Common myeloid progenitor, CD34-positive (primary cell): ENCODE results near the gene AOC2.

ENCODE experiments used
- CTCF ChIA-PET: fragments of 350-600 bp; sonication (Branson Sonifier 250); formaldehyde crosslinking; loops from one replicate; lab custom pipeline; 2021; ENCODE audit warnings: antibody characterized with exemption; lab: Charles Lee
- POLR2A ChIA-PET: fragments of 350-600 bp; sonication (Branson Sonifier 250); formaldehyde crosslinking; loops from one replicate; lab custom pipeline; 2021; ENCODE audit warnings: antibody characterized with exemption; lab: Charles Lee
- DNase-seq, 3 donors: peaks; one replicate each; pipeline versions ENCODE4 v3.0.0 to v3.0.0-alpha.2; 2013
- H3K27ac ChIP-seq, 2 experiments: 1 replicate in 1 of 2; 2 replicates in 1 of 2; pipeline ENCODE4 v1.7.0; 2013; ENCODE audit warnings: inconsistent platforms in 2 of 2, low read length in 2 of 2, mild to moderate bottlenecking in 2 of 2, low read depth in 1 of 2, moderate library complexity in 1 of 2; ENCODE audit not compliant: severe bottlenecking in 2 of 2, insufficient read depth in 1 of 2, poor library complexity in 1 of 2
- H3K27me3 ChIP-seq, 5 experiments: replicated peaks in 2 of 5; 1 replicate in 3 of 5; 2 replicates in 2 of 5; pipeline versions ENCODE4 v1.6.1 to v1.7.0; 2013; ENCODE audit warnings: low read length in 4 of 5, mild to moderate bottlenecking in 2 of 5, moderate library complexity in 2 of 5, inconsistent platforms in 1 of 5; ENCODE audit not compliant: insufficient read depth in 5 of 5, control insufficient read depth in 4 of 5
- H3K36me3 ChIP-seq, 4 experiments: 1 replicate in 2 of 4; 2 replicates in 2 of 4; pipeline versions ENCODE4 v1.6.1 to v1.7.0; 2013; ENCODE audit warnings: low read length in 3 of 4, control low read depth in 1 of 4, mild to moderate bottlenecking in 1 of 4; ENCODE audit not compliant: control insufficient read depth in 4 of 4, insufficient read depth in 4 of 4
- H3K4me1 ChIP-seq, 4 experiments: 1 replicate in 3 of 4; 2 replicates in 1 of 4; pipeline versions ENCODE4 v1.6.1 to v1.7.1; 2013; ENCODE audit warnings: low read length in 3 of 4, mild to moderate bottlenecking in 3 of 4, control low read depth in 1 of 4, inconsistent platforms in 1 of 4, moderate library complexity in 1 of 4; ENCODE audit not compliant: control insufficient read depth in 4 of 4, insufficient read depth in 4 of 4; ENCODE audit errors: control extremely low read depth in 1 of 4
- H3K4me3 ChIP-seq, 7 experiments: 1 replicate in 4 of 7; 2 replicates in 3 of 7; pipeline versions ENCODE4 v1.5.1 to v1.7.0; 2013; ENCODE audit warnings: mild to moderate bottlenecking in 7 of 7, low read length in 6 of 7, moderate library complexity in 6 of 7, inconsistent platforms in 2 of 7, low read depth in 2 of 7, control low read depth in 1 of 7; ENCODE audit not compliant: insufficient read depth in 4 of 7, control insufficient read depth in 1 of 7; ENCODE audit errors: extremely low read depth in 1 of 7
- H3K9me3 ChIP-seq, 5 experiments: 1 replicate in 4 of 5; 2 replicates in 1 of 5; pipeline versions ENCODE4 v1.6.1 to v1.7.1; 2013; ENCODE audit warnings: low read length in 4 of 5, mild to moderate bottlenecking in 2 of 5, inconsistent platforms in 1 of 5, low read depth in 1 of 5, moderate library complexity in 1 of 5; ENCODE audit not compliant: control insufficient read depth in 4 of 5, insufficient read depth in 2 of 5; ENCODE audit errors: control extremely low read depth in 1 of 5
- WGBS: methylation state at CpG from one replicate; pipeline ENCODE4 v1.1.5; 2013; ENCODE audit not compliant: insufficient coverage; 5-methylcytosine and 5-hydroxymethylcytosine counted together

The AOC2 gene

GRCh38 chr17:42814633-42815399, 29.6 kb upstream of the AOC2 start:
- POLR2A ChIA-PET: interaction anchor here (1.5 kb wide), 1 partner anchor 12 kb away, joined by 3 read pairs; no protein-coding TSS in a partner anchor
- 92% methylated on average over 8 of the region's 8 CpGs for WGBS
- no peak overlapping the region for H3K4me3 ChIP-seq
- H3K27ac ChIP-seq: no peak overlapping the region
- DNase-seq: no peak
- H3K4me1 ChIP-seq: no peaks in the 10 kb centered on the region
- peaks cover 34 to 82% (median 64%) of the 10 kb centered on the region in 4 experiments for H3K36me3 ChIP-seq
- H3K9me3 ChIP-seq: no peaks in the 10 kb centered on the region
- no peaks in the 10 kb centered on the region for H3K27me3 ChIP-seq
- CTCF ChIA-PET: interaction anchor here (0.6 to 1.2 kb wide), 4 partner anchors 10 to 686 kb away, joined by 3 to 5 read pairs (median 3); partner anchors contain the start of gene BECN1

DNA sequence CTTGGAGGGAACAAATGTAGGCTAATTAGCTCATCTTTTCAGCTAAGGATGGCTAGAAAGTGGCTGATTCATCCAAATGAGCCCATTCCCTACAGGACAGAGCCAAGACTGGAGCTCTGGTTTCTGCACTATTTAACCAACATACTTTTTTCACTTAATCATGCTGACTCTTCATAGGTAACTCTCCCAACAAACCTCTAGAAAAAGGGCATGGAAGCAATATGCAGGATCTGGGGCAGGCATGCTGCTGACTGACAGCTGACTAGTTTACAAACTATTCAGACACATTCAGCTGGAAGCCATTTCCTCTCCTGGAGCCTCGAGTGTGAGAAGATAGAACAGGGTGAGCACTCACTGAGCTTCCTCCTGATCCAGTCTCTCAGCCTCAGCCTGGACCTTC, 26.5 kb upstream of the AOC2 start:
- H3K36me3 ChIP-seq: peaks cover 24 to 75% (median 61%) of the 10 kb centered on the region in 4 experiments
- 67% methylated on average over 1 of the region's 1 CpG for WGBS
- H3K9me3 ChIP-seq: no peaks in the 10 kb centered on the region
- no peak for DNase-seq
- peaks cover 0 to 4% (median under 1%) of the 10 kb centered on the region in 4 experiments for H3K4me1 ChIP-seq
- no peaks in the 10 kb centered on the region for H3K27me3 ChIP-seq
- CTCF ChIA-PET: interaction anchor here (0.9 to 8.6 kb wide), 7 partner anchors 9 to 119 kb away, joined by 3 to 51 read pairs (median 3); no protein-coding TSS in a partner anchor
- no peak overlapping the region for H3K4me3 ChIP-seq
- POLR2A ChIA-PET: no interaction called here
- H3K27ac ChIP-seq: no peak overlapping the region

- Histone ChIP-seq H3K36me3 (peaks cover 24 to 74% (median 61%) of the 10 kb centered on the region in 4 experiments), H3K4me3 (no peak overlapping the region), H3K9me3 (no peaks in the 10 kb centered on the region), H3K27me3 (no peaks in the 10 kb centered on the region), H3K27ac (no peak overlapping the region), H3K4me1 (peaks cover 0 to 9% (median 5%) of the 10 kb centered on the region in 4 experiments)
- ChIA-PET POLR2A (no interaction called here), CTCF (interaction anchor here (0.9 to 8.6 kb wide), 7 partner anchors 9 to 110 kb away, joined by 3 to 51 read pairs (median 5); no protein-coding TSS in a partner anchor)
- no peak for DNase-seq
- WGBS: 100% methylated on average over 5 of the region's 5 CpGs
Measured at GRCh38 chr17:42818379-42818778, 26.0 kb upstream of the AOC2 start.

DNA sequence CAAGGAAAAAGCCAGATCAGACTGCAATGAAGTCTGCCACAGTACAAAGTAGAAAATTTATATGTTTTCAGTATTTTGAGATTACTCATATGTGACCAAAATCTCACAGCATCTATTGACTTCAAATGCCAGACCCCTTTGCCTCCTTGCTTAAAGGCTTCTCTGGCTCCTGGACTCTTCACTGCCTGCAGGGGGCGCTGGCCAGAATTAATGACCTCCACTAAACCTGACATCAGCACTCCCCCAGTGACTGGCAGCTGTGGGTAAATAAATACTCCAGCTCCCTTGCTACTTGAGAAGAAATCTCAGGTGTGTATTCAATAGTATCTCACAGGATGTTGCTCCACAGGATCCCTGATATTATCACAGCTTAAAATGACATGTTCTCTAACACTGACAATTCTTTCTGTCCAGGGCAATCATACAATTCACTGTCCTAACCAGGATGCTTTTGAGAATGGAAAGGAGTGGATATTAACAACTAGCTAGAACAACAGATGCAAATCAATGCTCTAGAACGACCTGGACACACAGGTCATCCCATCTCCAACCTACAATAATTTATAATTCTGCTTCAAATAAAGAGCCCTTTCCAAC, 24.3 kb upstream of the AOC2 start:
- H3K9me3 ChIP-seq: no peaks in the 10 kb centered on the region
- CTCF ChIA-PET: interaction anchor here (1.1 to 8.6 kb wide), 12 partner anchors 11 to 242 kb away, joined by 3 to 51 read pairs (median 5); no protein-coding TSS in a partner anchor
- no peak overlapping the region for H3K4me3 ChIP-seq
- H3K27ac ChIP-seq: no peak overlapping the region
- H3K4me1 ChIP-seq: peaks cover 0 to 14% (median 11%) of the 10 kb centered on the region in 4 experiments
- peak; percentile 69 to 86 (median 83) for DNase-seq
- peaks cover 15 to 58% (median 47%) of the 10 kb centered on the region in 4 experiments for H3K36me3 ChIP-seq
- WGBS: 50% methylated on average over 2 of the region's 2 CpGs
- POLR2A ChIA-PET: no interaction called here
- H3K27me3 ChIP-seq: no peaks in the 10 kb centered on the region

DNA sequence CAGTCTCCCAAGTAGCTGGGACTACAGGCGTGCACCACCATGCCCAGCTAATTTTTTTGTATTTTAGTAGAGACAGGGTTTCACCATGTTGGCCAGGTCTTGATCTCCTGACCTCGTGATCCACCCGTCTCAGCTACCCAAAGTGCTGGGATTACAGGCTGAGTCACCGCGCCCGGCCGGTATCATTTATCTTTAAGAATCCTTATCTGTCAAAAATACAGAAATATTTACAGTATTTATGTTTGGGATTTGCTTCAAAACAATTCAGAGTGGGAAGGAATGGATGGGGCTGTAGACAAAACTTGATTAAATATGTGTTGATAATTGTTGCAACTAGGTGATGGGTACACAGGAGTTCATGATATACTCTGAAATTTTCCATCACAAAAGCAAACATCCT, 23.2 kb upstream of the AOC2 start:
- Histone ChIP-seq H3K4me3 (no peak overlapping the region), H3K9me3 (no peaks in the 10 kb centered on the region), H3K27me3 (no peaks in the 10 kb centered on the region), H3K4me1 (peaks cover 0 to 14% (median 11%) of the 10 kb centered on the region in 4 experiments), H3K27ac (no peak overlapping the region), H3K36me3 (peaks cover 9 to 47% (median 36%) of the 10 kb centered on the region in 4 experiments)
- ChIA-PET POLR2A (interaction anchor here (0.6 kb wide), 1 partner anchor 1030 kb away, joined by 7 read pairs; no protein-coding TSS in a partner anchor), CTCF (interaction anchor here (1.4 to 8.6 kb wide), 7 partner anchors 10 to 243 kb away, joined by 3 to 51 read pairs (median 6); no protein-coding TSS in a partner anchor)
- DNase-seq: no peak
- WGBS: 100% methylated on average over 1 of the region's 7 CpGs

DNA sequence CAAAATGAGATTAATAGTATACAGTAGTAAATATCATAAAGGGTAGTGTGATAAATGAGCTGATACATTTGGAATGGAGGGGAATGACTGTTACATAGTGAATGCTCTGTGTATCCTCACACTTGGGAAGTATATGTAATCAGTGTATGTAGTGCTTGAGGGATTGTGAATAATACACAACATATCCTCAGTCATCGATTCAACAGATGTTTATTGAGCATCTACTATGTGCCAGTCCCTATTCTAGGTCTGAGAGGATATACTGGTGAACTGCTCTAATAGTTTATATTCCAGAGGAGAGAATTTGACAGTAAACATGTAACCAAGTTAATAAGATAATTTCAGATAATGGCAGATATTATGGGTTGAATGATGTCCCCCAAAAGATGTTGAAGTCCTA, 16.9 kb upstream of the AOC2 start:
- WGBS: no CpG with 5 or more reads among the region's 1 CpG
- CTCF ChIA-PET: interaction anchor here (1.7 kb wide), 1 partner anchor 12 kb away, joined by 5 read pairs; no protein-coding TSS in a partner anchor
- Histone ChIP-seq H3K36me3 (peaks cover 0 to 3% (median 0%) of the 10 kb centered on the region in 4 experiments), H3K27ac (no peak overlapping the region), H3K4me3 (no peak overlapping the region), H3K27me3 (no peaks in the 10 kb centered on the region), H3K9me3 (no peaks in the 10 kb centered on the region), H3K4me1 (peaks cover under 1 to 19% (median 16%) of the 10 kb centered on the region in 4 experiments)
- POLR2A ChIA-PET: no interaction called here
- no peak for DNase-seq
